Gastroesophageal sphincter (tissue), 4 donors: Measurements from ENCODE around the gene PCBP3. TPM values are rescaled to one million over a fixed set of nuclear protein-coding genes. Genes with fewer than 3 reads are reported as not detected.

Experiments
- ATAC-seq: fragments of 150-250 bp; one replicate; pipeline ENCODE4 v1.9.1; 2016; ENCODE audit warnings: mild to moderate bottlenecking, moderate library complexity
- H3K27ac ChIP-seq, 4 donors: fragments of 200-600 bp; sonication (generic) in 3 of 4; 1 replicate in 3 of 4; 2 replicates in 1 of 4; pipeline ENCODE4 v1.5.1; 2016 to 2019
- H3K27me3 ChIP-seq: fragments of 200-600 bp; sonication (generic); one replicate; pipeline ENCODE4 v1.5.1; 2019
- H3K36me3 ChIP-seq, 2 donors: fragments of 200-600 bp; sonication (generic); one replicate each; pipeline ENCODE4 v1.5.1; 2019; ENCODE audit warnings: control low read depth in 1 of 2
- H3K4me1 ChIP-seq, 3 donors: fragments of 200-600 bp; sonication (generic); 1 replicate in 2 of 3; 2 replicates in 1 of 3; pipeline ENCODE4 v1.5.1; 2016 to 2019; ENCODE audit warnings: control low read depth in 2 of 3
- H3K4me3 ChIP-seq, 2 donors: fragments of 200-600 bp; sonication (generic); one replicate each; pipeline ENCODE4 v1.5.1; 2019; ENCODE audit warnings: mild to moderate bottlenecking in 1 of 2, moderate library complexity in 1 of 2
- H3K9me3 ChIP-seq, 3 donors: fragments of 200-600 bp; sonication (generic); one replicate each; pipeline ENCODE4 v1.5.1; 2017 to 2019; ENCODE audit warnings: control low read depth in 2 of 3
- CTCF ChIP-seq, 4 experiments: fragments of 200-600 bp in 2 of 4; fragments of 450-650 bp in 2 of 4; sonication (generic) in 1 of 4; IDR thresholded peaks; one replicate each; pipeline ENCODE4 v1.5.1; 2017 to 2019; ENCODE audit warnings: antibody characterized with exemption in 4 of 4, mild to moderate bottlenecking in 2 of 4, moderate library complexity in 2 of 4
- EP300 ChIP-seq: sonication (generic); formaldehyde crosslinking; IDR thresholded peaks from one replicate; pipeline ENCODE4 v1.6.1; 2017; ENCODE audit warnings: antibody characterized with exemption, mild to moderate bottlenecking
- POLR2A ChIP-seq, 2 donors: fragments of 450-650 bp; IDR thresholded peaks; one replicate each; pipeline ENCODE4 v1.6.1; 2017; ENCODE audit warnings: antibody characterized with exemption in 2 of 2, mild to moderate bottlenecking in 2 of 2, moderate library complexity in 1 of 2
- POLR2AphosphoS5 ChIP-seq: sonication (generic); formaldehyde crosslinking; IDR thresholded peaks from one replicate; pipeline ENCODE4 v1.6.1; 2017; ENCODE audit warnings: antibody characterized with exemption
- WGBS, 2 donors: methylation state at CpG; one replicate each; pipeline ENCODE4 v1.1.5; 2018; ENCODE audit warnings: low coverage in 1 of 2; 5-methylcytosine and 5-hydroxymethylcytosine counted together
- total RNA-seq, 4 donors: library from RNA; depleted of rRNA; stranded (reverse); fragments of >200 nt; gene quantifications; one replicate each; pipeline ENCODE4 v1.1.0, GENCODE V29; 2016

PCBP3 gene
- total RNA-seq, 4 donors from 2014 or later: 5.1 to 14.8 (median 10.4) TPM

GRCh38 chr21:45852886-45853400 is 209.4 kb downstream of the PCBP3 start:
- H3K36me3 ChIP-seq: peaks cover 0 to 6% of the 10 kb centered on the region in 2 donors
- no peaks in the 10 kb centered on the region for H3K9me3 ChIP-seq
- no peak overlapping the region for H3K4me3 ChIP-seq
- no peak overlapping the region for H3K27ac ChIP-seq
- WGBS, 2 donors: 82 to 100% methylated on average over 1 to 9 of the region's 12 CpGs
- ATAC-seq: no peak
- no peaks in the 10 kb centered on the region for H3K27me3 ChIP-seq
- TF ChIP-seq POLR2A (IDR thresholded peaks at IDR 0.05) (no peak), CTCF (IDR thresholded peaks at IDR 0.05) (no peak), POLR2AphosphoS5 (no peak), EP300 (no peak)
- H3K4me1 ChIP-seq: peaks cover 0 to 1% (median 0%) of the 10 kb centered on the region in 3 donors

GRCh38 chr21:45853703-45854342 is 210.3 kb downstream of the PCBP3 start:
- no peak for TF ChIP-seq EP300
- TF ChIP-seq CTCF (IDR thresholded peaks at IDR 0.05): no peak
- no peak for TF ChIP-seq POLR2AphosphoS5
- no peak for TF ChIP-seq POLR2A (IDR thresholded peaks at IDR 0.05)
- ATAC-seq: no peak
- no peaks in the 10 kb centered on the region for H3K9me3 ChIP-seq
- peaks cover 0 to 6% of the 10 kb centered on the region in 2 donors for H3K36me3 ChIP-seq
- H3K27ac ChIP-seq: no peak overlapping the region
- no peaks in the 10 kb centered on the region for H3K27me3 ChIP-seq
- no peak overlapping the region for H3K4me3 ChIP-seq
- no peaks in the 10 kb centered on the region for H3K4me1 ChIP-seq
- WGBS, 2 donors: 88 to 90% methylated on average over 5 to 19 of the region's 19 CpGs

- Histone ChIP-seq H3K27me3 (no peaks in the 10 kb centered on the region), H3K4me3 (no peak overlapping the region), H3K9me3 (no peaks in the 10 kb centered on the region), H3K4me1 (no peaks in the 10 kb centered on the region), H3K27ac (no peak overlapping the region), H3K36me3 (peaks cover 0 to 6% of the 10 kb centered on the region in 2 donors)
- no peak for ATAC-seq
- TF ChIP-seq POLR2A (IDR thresholded peaks at IDR 0.05): no peak
- no peak for TF ChIP-seq EP300
- no peak for TF ChIP-seq POLR2AphosphoS5
- no peak for TF ChIP-seq CTCF (IDR thresholded peaks at IDR 0.05)
- WGBS, 2 donors: 32 to 60% methylated on average over 2 to 6 of the region's 12 CpGs
Measured at GRCh38 chr21:45854690-45855247, 211.2 kb downstream of the PCBP3 start.

- no peaks in the 10 kb centered on the region for H3K4me1 ChIP-seq
- peaks cover 0 to 6% of the 10 kb centered on the region in 2 donors for H3K36me3 ChIP-seq
- no CpG with 5 or more reads among the region's 18 CpGs for WGBS, 2 donors
- H3K27ac ChIP-seq: no peak overlapping the region
- no peak for ATAC-seq
- H3K27me3 ChIP-seq: no peaks in the 10 kb centered on the region
- TF ChIP-seq POLR2A (IDR thresholded peaks at IDR 0.05) (no peak), EP300 (no peak)
- no peaks in the 10 kb centered on the region for H3K9me3 ChIP-seq
- no peak overlapping the region for H3K4me3 ChIP-seq
Measured at GRCh38 chr21:45855248-45855811, 211.8 kb downstream of the PCBP3 start.

- no peaks in the 10 kb centered on the region for H3K9me3 ChIP-seq
- no peaks in the 10 kb centered on the region for H3K4me1 ChIP-seq
- H3K27me3 ChIP-seq: no peaks in the 10 kb centered on the region
- WGBS, 2 donors: 75 to 100% methylated on average over 1 to 4 of the region's 13 CpGs
- H3K36me3 ChIP-seq: peaks cover 0 to 6% of the 10 kb centered on the region in 2 donors
- no peak overlapping the region for H3K27ac ChIP-seq
- H3K4me3 ChIP-seq: no peak overlapping the region
- no peak for ATAC-seq
- no peak for TF ChIP-seq POLR2A (IDR thresholded peaks at IDR 0.05)
- no peak for TF ChIP-seq CTCF (IDR thresholded peaks at IDR 0.05)
- no peak for TF ChIP-seq EP300
Measured at GRCh38 chr21:45856442-45856841, 212.9 kb downstream of the PCBP3 start.
